HG03280 (cell line): ENCODE data around the gene THAP3.
"Not testable (repeated sequence)": the region's sequence is repeated elsewhere in the genome, so short reads cannot be mapped to it uniquely, and the experiment has no call there.

Source experiments
- ATAC-seq: cut with Tn5 transposase; IDR thresholded peaks from one replicate; pipeline ENCODE4 v1.9.1; 2021; ENCODE audit warnings: mild to moderate bottlenecking, moderate library complexity; ENCODE audit not compliant: unreplicated experiment

THAP3 gene

DNA sequence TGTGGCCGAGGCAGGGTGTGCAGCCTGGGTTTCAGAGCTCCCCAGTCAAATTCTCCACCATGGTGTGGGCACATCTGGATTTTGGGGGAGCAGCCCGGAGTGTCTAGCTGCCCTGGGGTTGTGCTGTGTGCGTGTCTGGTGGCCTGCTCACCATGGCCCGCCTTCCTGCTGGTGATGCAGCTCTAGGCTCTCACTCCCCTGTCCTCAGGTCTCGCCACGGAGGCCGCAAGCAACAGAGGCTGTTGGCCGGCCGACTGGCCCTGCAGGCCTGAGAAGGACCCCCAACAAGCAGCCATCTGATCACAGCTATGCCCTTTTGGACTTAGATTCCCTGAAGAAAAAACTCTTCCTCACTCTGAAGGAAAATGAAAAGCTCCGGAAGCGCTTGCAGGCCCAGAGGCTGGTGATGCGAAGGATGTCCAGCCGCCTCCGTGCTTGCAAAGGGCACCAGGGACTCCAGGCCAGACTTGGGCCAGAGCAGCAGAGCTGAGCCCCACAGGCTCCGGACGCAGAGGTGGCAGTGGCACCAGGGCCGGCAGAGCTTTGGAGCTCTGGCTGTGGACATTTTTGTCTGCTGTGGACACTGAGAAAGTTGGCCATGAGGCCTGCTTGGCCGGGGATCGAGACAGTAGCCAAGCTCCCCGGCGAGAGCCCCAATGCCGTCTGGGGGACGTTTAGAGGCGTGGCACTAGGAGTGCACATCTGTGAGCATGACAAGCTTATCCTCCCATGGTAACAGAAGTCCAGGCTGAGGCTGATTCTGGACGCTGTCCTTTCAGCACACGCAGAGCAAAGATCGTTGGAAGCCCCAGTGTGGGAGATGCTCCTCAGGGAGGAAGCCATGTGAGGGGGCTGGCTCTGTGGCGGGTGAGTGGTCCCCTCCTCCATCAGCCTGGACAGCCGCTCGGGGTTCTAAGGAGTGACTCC is 8.2 kb downstream of the THAP3 start:
- no peak for ATAC-seq

DNA sequence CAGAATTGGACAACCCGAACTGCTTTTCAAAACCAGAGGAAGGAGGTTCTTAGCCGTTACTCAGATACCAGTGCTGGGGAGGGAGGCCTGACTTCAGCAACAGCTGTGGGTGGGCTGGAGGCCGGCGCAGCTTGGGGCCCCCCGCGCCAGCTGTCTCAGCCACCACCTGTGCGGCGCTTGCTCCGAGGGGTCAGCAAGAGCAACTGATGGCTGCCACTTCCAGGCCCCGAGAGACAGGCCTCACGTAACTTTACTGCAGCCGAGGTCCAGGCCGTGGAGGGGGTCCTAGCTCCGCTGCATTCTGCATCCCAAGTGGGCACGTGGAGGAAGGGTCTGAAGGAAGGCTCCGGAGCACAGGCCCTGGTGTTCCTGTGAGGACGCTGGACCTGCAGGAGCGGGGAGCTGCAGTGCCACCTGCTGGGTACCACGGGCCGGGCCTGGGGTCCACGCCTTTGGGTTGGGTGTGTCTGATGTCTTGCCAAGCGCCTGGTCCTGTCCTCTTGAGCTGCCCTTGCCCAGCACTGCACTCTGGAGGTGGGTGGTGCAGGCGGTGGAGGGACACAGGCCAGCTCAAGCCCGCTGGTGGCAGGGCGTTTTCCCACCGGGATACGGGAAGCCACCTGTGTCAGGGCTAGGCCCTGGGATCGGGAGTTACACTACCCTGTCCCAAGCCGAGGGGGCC is 9.8 kb downstream of the THAP3 start:
- no peak for ATAC-seq

- no peak for ATAC-seq
Observed at GRCh38 chr1:6635161-6635909, 10.7 kb downstream of the THAP3 start.

GRCh38 chr1:6635910-6636760 is 11.5 kb downstream of the THAP3 start:
- ATAC-seq: no peak

DNA sequence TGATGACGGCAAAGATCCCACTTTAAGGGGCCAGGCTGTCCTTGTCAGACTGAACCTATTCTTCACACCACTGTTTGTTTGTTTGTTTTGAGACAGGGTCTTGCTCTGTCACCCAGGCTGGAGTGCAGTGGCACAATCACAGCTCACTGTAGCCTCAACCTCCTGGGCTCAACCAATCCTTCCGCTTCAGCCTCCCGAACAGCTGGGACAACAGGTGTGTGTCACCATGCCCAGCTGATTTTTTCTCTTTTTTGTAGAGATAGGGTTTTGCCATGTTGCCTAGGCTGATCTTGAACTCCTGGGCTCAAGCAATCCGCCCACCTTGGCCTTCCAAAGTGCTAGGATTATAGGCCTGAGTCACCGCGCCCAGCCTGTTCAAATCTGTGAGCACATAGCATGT is 12.1 kb downstream of the THAP3 start:
- not testable (repeated sequence) for ATAC-seq

DNA sequence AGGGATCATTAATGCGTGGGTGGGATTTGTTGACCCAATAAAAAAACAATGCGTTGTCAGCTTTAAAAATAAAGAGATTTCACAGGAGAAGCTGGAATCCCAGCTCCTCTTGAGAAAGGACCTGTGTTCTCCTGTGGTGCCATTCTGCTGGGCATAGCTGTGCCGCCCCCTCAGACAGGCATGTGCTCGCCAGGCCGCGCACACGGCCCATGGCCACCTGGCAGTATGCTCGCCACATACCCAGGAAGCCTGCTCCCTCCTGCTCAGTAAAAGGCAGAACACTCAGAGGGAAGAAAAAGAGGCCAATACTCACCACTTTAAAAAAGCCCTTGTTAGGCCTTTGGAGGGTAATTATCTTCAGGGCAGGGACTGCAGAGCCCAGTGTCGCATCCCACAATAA is 13.1 kb downstream of the THAP3 start:
- no peak for ATAC-seq

DNA sequence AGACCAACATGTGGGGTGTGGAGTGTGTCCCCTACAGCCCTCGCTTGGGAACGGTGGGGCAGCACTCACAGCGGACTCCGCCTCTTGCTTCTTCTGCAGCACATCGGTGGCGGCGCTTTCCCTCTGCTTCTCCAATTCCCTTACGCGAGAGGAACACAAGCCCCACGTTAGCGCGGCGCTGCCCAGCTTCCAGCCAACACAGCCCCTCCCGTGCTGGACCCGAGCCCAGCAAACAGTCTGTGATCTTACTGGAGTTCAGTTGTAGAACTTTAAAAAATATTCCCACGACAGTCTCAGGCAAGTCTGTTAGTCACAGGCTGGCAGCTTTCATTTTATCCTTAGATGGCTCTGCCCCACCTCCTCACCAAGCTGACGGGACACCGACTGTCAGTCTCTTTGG is 13.6 kb downstream of the THAP3 start:
- no peak for ATAC-seq

- ATAC-seq: not testable (repeated sequence)
Observed at GRCh38 chr1:6640867-6641266, 16.2 kb downstream of the THAP3 start.

GRCh38 chr1:6645018-6645417 is 20.4 kb downstream of the THAP3 start:
- no peak for ATAC-seq

- ATAC-seq: no peak
Observed at GRCh38 chr1:6646499-6647148, 22.0 kb downstream of the THAP3 start.

- ATAC-seq: no peak
Observed at GRCh38 chr1:6648556-6648955, 23.9 kb downstream of the THAP3 start.

DNA sequence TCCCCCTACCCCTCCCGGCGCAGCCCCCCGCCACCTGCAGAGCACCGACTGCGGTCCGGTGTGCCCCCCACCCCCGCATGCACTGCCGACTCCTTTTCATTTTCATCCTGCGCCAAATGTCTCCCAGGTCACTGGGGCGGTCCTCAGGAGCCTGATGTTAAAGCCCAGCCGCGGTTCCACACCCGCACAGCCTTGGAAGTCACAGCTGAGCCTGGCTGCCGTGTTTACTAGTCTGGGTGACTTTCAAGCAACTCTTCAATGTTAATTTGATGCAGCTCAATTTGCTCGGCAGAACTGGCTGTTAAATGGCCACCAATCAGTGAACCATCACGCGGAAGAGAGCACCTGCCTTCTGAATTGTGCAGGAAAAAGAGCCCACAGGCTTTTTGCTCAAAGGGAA is 27.2 kb downstream of the THAP3 start:
- ATAC-seq: no peak

GRCh38 chr1:6652986-6653385 is 28.3 kb downstream of the THAP3 start:
- no peak for ATAC-seq

DNA sequence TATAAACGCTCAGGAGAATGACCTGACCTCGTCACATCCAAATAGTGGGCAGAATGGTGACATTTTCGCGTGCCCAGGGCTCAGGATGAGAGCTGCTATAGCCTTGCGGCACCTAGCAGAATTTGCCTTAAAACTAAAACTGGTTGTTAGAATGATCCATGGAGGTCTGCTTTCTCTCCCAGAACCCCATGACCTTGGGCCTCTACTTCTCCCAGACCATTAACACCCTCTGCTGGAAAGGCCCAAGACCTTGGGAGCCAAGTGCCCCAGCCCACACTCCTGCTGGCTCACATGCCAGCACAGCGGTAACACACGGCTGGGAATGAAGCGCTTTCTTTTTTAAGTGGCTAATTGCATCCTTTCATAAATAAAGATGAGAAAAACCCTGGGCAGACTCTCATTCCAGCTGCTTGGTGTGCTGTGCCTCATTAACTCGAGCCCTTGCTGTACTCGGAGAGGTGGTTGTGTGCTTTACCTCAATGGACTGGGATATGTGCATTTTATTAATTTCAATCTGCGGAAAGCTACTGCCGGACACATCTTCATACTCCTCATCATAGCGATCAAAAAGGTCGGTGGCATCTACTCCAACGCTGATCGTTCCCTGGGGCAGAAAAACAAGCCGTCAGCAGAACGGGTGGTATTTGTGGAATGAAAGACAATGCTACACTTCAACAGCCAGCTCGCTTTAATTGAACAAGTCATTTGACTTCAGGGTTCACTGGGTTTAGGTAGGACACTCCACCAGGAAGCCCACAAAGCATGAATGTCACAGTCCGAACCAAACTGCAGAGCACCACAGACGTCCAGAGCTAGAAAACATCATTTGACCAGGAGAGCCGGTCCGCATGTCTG is 29.0 kb downstream of the THAP3 start:
- ATAC-seq: no peak

DNA sequence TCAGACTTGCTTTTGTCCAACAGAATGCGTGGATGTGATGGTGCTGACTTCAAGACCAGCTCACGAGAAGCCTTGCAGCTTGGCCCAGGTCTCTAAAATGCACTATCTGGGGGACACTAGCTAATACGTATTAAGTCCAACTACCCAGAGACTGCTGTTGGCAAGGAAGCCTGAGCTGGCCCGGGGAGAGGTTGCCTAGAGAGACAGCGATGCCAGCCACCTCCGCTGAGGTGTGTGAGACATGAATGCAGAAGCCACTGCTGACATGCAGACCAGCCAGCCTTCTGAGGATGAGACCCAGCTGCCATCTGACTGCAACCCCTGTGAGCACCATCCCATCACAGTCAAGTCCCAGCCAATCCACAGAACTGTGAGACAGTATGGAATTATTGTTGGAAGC is 32.5 kb downstream of the THAP3 start:
- no peak for ATAC-seq

GRCh38 chr1:6658359-6659060 is 33.8 kb downstream of the THAP3 start:
- ATAC-seq: no peak

DNA sequence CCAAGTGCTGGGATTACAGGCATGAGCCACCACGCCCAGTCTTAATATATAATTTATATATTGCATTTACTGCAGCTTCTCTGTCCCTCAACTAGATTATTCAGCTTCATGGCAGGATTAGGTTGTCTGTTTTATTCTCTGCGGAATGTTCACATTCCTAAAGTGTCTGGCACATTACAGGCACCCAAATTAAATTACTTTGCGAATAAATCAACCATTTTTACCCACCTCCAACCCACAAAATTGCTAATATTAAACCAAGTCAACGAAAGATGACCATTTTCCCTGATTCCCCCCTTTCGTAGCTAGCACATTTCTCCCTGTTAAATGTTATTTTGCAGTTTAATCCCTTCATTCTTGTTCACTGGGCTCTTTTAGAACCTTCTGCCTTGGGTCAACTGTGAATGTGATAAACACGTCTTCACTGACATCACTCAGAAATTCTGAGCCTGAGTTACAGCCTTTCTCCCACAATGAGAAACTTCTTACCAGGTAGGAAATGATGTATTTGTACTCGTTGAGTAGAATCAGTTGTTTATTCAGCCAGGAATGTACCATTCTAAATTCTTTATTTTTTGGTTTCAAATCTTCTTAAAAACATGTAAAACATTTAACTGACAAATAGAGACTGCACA is 35.9 kb downstream of the THAP3 start:
- no peak for ATAC-seq

GRCh38 chr1:6662468-6662867 is 37.8 kb downstream of the THAP3 start:
- not testable (repeated sequence) for ATAC-seq
